ENCODE measurements around the gene LRRC75B.
"Not testable (repeated sequence)": the region's sequence is repeated elsewhere in the genome, so short reads cannot be mapped to it uniquely, and the experiment has no call there.

The LRRC75B gene

DNA sequence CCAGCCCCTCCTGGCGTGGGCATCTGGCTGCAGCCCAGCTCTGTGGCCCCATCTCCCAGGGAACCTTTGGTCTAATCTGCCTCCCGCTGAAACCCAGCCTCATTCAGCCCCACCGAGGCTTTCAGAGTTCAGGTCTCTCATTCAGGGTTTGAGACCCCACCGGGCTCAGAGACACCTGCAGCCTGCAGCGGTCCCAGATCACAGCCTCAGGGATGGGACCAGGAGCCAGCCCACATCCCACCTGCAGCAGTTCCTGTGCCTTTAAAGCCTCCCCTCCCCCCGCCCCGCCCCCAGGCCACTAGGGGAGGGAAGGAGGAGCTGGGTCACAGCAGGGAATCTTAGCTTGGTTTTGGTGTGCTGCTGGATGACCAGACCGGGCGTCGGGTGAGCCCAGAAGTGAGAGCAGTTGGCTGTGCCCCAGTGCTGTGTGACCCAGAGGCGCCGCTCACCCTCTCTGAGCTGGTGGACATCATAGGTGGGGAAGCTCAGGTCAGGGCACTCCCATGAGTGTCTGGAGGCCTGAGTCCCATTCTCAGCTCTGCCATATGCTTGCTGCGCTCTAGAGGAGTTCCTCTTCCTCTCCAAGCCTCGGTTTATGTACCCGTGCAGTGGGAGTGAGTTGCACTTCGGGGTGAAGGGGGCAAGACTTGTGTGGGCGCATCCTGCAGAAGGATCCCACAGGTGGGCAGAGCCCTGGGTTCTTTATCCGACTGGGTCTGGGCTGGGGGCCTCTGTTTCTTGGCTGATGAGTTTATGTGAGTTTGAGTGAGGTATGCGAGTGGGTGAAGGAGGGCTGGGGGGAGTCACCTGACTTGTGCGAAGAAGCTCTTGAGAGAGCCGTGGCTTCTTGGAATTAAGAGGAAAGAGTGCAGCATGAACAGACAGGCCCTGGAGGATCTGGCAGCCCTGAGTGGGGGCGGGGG, 10.2 kb upstream of the LRRC75B start, which contains the start of gene GGT1:
Gene GGT1 (plus strand): TSS at position 347 of the 923 bp plus-strand sequence. CDS start 7,889 bp downstream, outside the sequence.
- not testable (repeated sequence) for DNase-seq (ENCODE audit: low read depth in 4 of 4, low spot score in 1 of 4)

DNA sequence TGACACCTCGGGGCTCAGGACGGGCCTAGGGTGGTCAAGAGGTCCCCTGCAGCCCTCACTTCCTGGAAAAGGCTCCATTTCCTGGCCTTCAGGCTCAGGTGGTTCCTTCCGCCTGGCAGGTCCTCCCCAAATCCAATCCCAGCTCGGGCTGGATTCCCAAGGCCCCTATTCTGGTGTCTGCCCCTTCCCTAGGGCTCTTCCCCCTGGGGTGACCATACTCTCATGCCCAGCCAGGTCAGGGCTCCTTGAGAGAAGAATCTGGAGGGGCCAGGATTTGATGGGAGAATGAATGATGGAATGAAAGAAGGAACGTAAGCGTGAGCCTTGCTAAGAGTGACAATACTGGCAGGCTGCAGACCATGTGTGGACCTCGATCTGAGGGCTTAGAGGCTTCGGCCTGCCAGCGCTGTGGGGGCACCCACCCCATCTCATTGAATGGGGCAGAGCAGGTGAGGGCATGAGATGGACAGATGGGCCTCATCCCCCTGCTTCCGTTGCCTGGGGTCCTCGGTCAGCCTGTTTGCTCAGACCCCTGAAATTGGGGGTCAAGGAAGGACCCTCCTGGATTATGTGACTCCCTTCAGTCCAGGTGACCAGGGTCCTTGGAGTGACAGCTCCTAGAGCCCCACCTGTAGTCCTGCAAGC, 9.4 kb upstream of the LRRC75B start:
- not testable (repeated sequence) for DNase-seq (ENCODE audit: low read depth in 4 of 4, low spot score in 1 of 4)

DNA sequence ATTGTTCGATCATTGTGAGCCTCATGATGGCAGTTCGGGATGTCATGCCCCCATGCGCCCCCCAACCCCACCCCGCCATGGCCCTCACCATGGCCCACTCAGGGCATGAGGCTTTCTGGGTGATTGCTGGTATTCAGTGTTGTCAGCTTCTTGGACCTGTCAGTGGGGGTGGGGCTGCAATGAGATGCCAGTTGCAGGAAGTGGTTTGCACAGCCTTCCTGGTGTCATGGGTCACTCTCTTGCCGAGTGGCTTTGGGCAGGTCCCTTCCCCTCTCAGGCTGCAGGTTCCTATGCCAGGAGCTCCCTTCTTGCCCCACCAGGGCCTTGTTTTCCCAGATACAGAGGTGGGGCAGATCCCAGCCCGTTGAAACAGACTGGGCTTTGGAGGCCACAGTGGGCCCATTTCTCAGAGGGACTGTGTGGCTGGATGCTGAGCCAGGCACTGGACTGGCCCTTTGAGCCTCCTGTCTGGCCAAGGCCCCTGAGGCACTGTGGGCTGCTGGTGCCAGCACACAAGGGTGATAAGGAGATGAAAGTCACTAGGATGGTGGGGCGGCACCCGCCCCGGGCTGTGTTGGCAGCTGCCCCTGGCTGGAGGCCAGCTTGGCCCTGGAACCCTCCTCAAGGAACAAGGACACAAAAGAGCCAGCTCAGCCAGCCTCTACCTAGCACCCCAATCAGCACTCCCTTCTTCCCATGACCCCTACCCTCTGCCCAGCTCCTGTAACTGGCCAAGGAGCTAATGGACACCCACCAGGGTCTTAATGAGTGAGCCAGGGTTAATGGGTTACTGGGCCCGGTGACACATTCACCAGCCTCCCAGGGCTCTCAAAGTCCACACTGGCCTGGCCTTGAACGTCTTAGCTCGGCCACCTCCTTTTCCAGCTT, 8.6 kb upstream of the LRRC75B start:
- DNase-seq (ENCODE audit: low read depth in 4 of 4, low spot score in 1 of 4) = no peak

DNA sequence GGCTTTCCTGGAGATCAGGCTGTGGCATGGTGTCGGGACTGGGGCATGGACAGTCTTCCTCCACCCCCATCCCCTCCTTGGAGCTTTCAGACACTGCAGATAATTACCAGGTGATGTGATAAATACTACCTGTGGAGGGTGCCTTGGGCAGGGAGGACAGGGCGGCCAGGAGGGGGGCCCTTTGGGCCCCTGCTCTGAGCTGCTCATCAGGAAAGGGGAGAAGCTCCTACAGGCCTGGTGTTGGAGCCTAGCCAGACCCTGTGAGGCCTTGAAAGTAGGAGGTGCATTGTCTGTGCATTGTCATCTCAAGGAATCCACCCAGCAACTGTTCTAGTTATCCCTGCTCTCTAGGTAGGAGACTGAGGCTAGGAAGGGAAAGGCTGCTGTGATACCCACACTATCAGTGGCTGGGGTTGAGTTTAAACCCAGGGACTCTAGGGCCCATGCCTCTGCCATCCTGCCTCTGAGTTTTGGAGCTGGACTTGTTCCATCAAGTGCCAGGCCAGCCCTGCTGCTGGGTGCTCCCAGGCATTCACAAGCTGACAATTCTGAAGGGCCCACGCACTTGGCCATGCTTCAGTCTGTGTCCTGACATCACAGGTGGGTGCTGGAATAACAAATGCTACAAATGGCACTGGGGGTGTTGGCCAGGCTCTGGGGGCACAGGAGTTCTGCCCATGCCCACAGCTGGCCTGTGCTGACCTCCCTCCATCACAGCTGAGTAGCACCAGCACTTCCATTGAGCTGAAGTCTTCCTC, 7.3 kb upstream of the LRRC75B start:
- DNase-seq (ENCODE audit: low read depth in 4 of 4, low spot score in 1 of 4) = not testable (repeated sequence)

DNA sequence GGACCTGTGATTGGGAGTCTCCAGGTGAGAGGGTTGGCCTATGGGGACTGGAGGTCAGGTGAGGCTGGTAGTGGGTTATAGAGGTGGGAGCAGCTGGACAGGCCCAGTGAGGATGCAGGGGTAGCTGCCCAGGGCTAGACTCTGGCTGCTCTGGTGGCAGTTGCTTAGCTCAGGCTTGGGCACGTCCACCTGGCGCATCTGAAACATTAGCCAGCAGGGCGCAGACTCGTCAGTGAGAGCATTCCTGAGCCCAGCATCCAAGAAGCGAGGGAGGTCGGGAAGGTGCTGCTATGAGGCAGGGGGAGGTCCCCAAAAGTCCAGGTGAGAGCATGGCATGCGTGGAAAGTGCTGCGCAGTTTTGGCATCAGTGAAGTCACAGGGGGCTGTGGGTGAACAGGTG, 6.6 kb upstream of the LRRC75B start:
- DNase-seq (ENCODE audit: low read depth in 4 of 4, low spot score in 1 of 4) = no peak

DNA sequence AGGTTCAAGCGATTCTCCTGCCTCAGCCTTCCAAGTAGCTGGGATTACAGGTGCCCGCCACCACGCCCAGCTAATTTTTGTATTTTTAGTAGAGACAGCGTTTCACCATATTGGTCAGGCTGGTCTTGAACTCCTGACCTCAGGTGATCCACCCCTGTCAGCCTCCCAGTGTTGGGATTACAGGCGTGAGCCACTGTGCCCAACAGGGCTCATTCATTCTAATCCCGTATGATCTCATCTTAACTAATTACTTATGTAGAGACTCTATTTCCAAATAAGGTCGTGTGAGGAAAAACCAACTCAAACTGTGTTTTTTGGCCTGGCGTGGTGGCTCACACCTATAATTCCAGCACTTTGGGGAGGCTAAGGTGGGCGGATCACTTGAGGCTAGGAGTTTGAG, 4.2 kb upstream of the LRRC75B start:
- DNase-seq (ENCODE audit: low read depth in 4 of 4, low spot score in 1 of 4) = not testable (repeated sequence)

DNA sequence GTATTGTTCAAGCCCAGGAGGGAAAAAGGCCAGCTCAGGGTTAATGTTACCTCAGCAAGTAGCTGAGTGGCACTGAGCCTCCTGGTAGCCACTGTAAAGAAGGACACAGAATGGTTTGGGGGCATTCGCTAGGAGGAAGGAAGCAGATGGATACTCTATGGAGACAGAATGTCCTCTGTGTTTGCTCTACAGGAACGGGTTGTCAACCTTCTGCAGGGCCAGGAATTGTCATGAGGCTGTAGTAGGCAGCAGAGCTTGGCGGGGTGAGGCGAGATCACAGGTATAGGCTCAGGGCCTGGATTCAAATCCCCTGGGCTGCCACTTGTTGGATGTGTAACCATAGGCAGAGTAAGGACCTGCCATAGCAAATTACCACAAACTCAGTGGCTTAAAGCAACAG, 3.0 kb upstream of the LRRC75B start:
- no peak for DNase-seq (ENCODE audit: low read depth in 4 of 4, low spot score in 1 of 4)

DNA sequence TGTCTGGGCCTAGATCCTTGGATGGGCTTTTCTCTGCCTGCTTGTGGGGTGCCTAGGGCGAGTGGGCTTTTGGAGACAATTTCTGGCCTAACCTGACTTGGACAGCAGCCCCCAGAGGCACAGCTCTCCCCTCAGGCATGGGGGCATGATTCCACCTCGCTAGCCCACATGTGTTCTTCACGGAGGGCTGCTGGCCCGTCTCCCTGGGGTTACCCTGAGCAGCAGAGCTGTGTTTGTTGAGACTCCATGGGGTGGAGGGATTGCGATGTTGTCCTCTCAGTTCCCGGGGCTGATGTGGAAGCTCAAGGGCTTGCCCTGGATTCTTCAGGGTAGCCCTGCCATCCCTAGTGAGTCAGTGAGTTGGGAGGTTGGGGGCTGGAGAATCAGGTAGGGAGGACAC, 2.4 kb upstream of the LRRC75B start:
- DNase-seq (ENCODE audit: low read depth in 4 of 4, low spot score in 1 of 4) = no peak

DNA sequence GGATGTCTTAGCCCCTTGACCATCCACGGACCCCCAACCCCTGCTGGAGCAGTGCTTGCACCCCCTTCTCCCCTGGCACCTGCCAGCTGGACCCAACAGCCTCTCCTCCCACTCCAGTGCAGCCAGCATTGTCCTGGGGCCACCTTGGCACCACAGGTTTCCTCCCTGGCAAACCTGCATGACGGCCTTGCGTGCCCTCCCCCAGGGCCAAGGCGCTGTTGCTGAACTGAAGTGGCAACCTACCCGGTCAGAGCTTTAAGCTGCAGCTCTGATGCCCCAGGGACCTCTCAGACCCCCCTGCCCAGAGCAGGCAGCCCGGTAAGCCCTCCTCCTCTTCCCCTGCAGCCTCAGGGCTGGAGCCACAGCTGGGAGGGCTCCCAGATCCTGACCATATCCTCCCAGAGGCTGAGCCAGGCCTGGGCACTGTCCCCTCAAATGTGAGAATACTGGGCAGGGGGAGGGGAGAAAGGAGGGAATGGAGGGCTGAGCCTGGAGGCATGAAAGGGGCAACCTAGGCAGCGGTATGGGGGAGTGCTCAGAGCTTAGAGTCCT, 1.8 kb upstream of the LRRC75B start:
- DNase-seq (ENCODE audit: low read depth in 4 of 4, low spot score in 1 of 4) = no peak

DNA sequence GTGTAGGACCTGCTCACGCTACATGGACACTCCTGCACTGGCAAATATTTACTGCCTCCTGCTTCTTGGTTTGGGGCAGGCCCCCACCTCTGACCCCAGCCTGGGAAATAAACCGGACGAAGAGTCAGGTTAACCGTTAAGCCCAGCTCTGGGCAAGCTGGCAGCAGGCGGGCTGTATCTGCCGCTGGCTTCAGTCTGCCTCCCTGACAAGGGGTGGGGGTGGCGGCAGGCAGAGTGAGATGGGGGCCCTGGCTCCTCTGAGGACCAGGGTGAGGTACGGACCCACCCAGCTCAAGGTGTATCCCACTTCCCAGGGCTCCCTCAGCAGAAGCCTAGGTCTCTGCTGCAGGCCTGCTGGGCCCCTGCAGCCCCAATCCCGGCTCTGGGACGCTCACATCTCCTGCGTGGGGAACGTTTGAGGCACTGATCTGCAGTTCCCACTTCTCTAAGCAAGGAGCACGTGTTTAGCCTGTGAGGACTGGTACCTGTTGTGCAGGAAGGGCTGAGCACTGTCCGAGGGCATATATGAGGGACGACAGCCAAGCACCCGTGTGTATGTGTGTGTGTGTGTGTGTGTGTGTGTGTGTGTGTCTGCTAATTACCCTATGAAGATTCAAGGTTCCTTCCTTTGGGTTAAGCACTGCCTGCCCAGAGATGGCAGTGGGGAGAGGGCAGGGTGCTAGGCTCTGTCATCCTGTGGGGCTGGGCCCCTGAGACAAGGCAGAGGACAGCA, 1.1 kb upstream of the LRRC75B start:
- DNase-seq (ENCODE audit: low read depth in 4 of 4, low spot score in 1 of 4) = no peak

DNA sequence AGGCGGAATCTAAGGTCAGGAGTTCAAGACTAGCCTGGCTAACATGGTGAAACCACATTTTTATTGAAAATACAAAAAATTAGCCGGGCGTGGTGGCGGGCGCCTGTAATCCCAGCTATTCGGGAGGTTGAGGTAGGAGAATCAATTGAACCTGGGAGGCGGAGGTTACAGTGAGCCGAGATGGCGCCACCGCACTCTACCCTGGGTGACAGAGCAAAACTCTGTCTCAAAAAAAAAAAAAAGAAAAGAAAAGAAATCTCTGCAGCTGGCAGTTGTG, 624 bp upstream of the LRRC75B start:
- DNase-seq (ENCODE audit: low read depth in 4 of 4, low spot score in 1 of 4) = not testable (repeated sequence)

DNA sequence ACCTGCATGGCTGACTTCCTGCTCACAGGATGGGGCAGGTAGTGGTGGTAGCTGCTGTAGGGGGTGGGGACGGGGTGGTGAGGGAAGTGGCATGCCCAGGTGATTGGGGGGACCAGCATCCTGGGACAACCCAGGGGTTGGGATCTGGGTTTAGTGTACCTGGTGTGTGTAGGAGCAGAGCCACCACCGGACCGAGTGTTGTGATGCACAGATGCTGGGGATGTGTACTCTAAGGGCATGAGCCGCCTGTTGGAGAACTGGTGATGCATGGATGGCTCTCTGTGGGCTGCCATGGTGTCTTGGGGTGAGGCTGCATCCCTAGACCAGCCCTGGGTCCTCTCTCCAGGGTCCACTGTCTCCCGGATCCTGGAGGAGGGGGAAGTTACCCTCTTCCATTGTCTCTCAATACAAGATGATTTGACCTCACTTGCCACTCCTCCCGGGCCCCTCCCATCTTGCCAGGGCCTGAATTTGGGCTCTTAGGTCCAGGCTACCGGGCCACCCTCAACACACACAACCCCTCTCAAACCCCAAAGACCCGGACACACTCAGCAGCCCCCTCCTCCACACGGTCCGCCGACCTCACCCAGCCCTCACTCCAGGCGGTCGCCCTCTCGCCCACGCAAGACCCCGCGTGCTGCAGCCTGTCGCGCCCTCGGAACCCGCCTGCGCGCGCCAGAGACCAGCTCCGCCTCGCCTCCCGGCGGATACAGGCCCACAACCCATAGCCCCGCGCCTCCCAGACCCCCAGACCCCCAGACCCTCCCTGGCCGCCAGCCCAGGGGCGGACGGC, 619 bp downstream of the LRRC75B start:
- DNase-seq (ENCODE audit: low read depth in 4 of 4, low spot score in 1 of 4) = no peak

DNA sequence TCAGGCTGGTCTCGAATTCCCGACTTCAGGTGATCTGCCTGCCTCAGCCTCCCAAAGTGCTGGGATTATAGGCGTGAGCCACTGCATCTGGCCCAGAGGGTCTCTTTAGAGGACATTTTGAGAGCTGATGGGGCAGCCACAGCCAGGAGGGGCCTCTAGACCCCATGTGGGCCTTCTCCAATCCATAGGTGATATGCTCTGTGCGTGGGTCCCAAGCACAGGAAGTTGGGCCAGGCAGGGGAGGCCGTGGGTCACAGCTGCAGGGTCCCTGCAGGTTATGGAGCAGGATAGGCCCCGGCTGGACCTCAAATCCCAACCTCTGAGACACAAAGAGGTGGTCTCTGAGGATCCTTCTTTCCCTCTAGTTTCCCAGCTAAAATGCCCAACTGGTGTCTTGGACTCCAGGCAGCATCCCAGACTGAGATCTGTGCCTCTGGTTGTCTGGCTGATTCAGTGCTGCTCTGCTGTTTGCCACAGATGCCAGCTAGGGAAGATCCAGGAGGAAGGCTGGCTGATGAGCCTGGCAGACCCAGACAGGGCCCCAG, 1.5 kb downstream of the LRRC75B start:
- no peak for DNase-seq (ENCODE audit: low read depth in 4 of 4, low spot score in 1 of 4)

DNA sequence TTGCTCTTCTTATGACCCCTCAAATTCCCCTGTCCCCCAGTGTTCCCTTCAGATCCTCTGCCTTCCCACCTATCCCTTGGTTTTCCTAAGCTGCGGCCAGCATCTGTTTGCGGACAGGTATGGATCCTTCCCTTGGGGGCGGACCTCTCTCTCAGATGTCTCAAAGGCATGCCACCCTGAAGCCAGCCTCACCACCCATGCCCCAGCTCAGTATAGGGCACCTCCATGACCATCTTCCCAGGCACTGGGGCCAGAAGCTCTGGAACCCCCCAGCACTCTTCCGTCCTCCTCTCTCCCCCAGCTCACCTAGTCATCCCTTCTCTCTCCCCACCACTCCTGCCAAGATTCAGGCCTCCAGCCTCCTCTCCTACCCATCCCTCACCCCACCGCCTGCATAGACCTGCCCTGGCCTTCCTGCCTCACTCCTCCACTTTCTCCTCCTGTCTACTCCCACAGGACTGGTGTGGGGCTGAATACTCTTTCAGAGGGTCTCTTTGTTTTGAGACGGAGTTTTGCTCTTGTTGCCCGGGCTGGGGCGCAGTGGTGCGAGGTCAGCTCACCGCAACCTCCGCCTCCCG, 2.2 kb downstream of the LRRC75B start:
- no peak for DNase-seq (ENCODE audit: low read depth in 4 of 4, low spot score in 1 of 4)

DNA sequence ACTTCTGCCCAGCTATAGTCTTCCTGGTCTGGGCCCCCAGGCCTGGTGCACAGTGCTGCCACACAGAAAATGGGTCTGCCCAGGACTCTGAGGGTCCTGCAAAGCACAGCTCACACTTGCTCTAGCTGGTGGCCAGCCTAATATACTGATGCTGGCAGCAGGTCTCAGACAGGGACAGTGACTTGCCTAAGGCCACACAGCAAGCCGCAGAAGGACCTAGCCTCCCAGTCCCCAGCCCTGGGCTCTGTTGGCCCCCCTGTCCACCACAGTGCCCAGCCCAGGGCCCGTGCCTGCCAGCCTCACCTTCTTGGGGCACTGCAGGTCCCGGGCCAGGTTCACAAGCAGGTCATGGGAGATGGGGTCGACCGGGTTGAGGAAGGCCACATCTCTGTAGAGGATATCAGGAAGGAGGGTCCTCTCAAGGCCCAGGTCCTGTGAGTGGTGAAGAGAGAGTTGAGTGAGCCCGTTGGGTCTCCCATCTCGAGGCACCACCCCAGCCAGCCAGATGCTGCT, 3.3 kb downstream of the LRRC75B start:
- no peak for DNase-seq (ENCODE audit: low read depth in 4 of 4, low spot score in 1 of 4)

DNA sequence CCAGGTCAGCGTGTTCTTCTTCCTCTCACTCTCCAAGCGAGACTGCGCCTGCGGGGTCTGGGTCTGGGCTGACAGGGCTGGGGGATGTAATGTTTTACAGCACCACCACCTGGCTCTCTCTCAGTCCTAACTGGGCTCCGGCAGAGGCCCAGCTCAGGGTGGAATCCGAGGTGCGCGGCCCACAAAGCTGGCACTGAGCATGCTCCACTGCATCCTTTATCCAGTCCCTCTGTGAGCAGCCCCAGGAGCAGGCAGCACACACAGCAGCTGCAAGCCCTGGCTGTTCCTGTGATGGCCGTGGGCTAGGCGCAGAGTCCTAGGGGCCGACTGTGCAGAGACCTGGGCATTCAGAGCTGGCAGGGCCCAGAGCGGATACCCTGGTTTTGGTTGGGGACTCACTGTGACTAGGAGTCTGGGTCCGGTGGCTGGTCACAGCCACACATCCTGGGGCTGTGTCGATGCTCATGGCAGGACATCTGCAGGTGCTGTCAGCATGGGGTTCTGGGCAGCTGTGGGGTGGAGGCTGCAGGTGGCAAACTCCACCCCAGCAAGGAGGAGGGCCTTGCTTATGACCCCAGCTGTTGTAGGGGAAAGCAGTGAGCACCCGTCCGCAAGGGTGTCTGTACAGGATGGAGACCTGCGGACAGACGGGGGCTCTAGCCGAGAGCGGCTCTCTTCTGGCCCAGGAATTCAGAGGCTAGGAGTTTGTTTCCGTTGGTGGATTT, 4.0 kb downstream of the LRRC75B start:
- DNase-seq (ENCODE audit: low read depth in 4 of 4, low spot score in 1 of 4) = no peak

DNA sequence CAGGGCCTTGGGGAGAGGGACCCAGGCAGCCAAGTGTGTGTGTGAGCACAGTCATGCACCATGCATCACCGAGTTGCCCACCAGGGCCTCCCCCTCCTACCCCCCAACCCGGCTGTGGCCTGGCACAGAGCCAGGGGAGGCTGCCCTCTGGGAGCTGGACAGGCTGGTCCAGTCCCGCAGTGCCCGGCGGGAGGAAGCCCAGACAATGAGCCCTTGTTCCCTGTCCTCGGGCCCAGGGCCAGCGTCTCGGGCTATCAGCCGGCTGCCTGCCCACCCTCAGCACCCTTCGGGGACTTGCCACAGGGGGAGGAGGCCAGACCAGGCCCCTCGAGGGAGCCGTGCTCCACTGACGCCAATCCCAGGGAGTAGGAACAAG, 4.5 kb downstream of the LRRC75B start:
- no peak for DNase-seq (ENCODE audit: low read depth in 4 of 4, low spot score in 1 of 4)

DNA sequence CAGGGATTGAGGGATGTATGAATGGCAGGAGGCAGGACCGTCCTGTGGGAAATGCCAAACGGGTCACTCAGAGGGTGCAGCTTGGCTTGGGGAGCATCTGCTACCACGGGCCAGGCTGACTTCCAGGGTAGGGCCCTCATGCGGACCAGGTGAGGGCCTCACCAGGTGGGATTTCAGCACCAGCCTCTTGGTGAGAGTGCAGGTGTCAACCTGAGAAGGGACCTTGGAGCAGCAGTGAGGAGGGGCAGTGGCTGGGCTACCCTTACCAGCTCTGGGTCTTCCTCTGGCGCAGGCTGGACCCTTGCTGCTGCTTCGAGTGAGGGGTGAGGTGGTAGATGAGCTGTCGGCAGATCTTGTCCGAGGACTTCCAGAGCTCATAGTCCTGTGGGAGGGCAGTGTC, 4.9 kb downstream of the LRRC75B start:
- no peak for DNase-seq (ENCODE audit: low read depth in 4 of 4, low spot score in 1 of 4)
